Measurements from ENCODE around the gene RRAGA. TPM values are rescaled to one million over a fixed set of nuclear protein-coding genes. Genes with fewer than 3 reads are reported as not detected.

RRAGA gene
- total RNA-seq, 1 experiment from 2014 or later: 56.4 TPM

GRCh38 chr9:19085295-19085694, 36.1 kb downstream of the RRAGA start:
- Histone ChIP-seq H3K4ac (ENCODE audit: low read depth, low read length) (no peak overlapping the region), H2BK120ac (ENCODE audit: low read depth, low read length, poor library complexity, severe bottlenecking) (no peak overlapping the region), H3K23ac (ENCODE audit: insufficient read length, low read depth, low read length) (no peak overlapping the region), H3K56ac (ENCODE audit: insufficient read length, low read depth, low read length) (no peak overlapping the region), H3K27ac (ENCODE audit: insufficient read length, low read depth, low read length) (no peak overlapping the region), H3K18ac (ENCODE audit: insufficient read length, low read depth, low read length) (no peak overlapping the region), H4K20me1 (ENCODE audit: control insufficient read depth, insufficient read depth, insufficient read length) (no peaks in the 10 kb centered on the region), H3K79me1 (ENCODE audit: insufficient read depth, low read depth, low read length, poor library complexity, severe bottlenecking) (no peaks in the 10 kb centered on the region), H3K4me1 (ENCODE audit: insufficient read depth, low read length) (no peaks in the 10 kb centered on the region), H2BK20ac (ENCODE audit: low read depth, low read length, poor library complexity, severe bottlenecking) (no peak overlapping the region), H2BK5ac (ENCODE audit: insufficient read length, low read length) (no peak overlapping the region), H3K27me3 (ENCODE audit: insufficient read depth, low read length) (no peaks in the 10 kb centered on the region), H4K91ac (ENCODE audit: insufficient read length, low read depth, low read length) (no peak overlapping the region), H4K5ac (ENCODE audit: insufficient read length, low read depth, low read length) (no peak overlapping the region), H3T11ph (ENCODE audit: low read length) (no peak overlapping the region), H2AFZ (ENCODE audit: low read length) (no peak overlapping the region), H4K8ac (replicated peaks; ENCODE audit: insufficient read length, low read depth, low read length) (no peak overlapping the region), H2AK5ac (ENCODE audit: insufficient read length, low read length) (no peak overlapping the region), H3K14ac (ENCODE audit: insufficient read depth, low read length) (no peak overlapping the region), H2BK15ac (ENCODE audit: low read depth, low read length) (no peak overlapping the region), H3K9me3 (ENCODE audit: control insufficient read depth, low read depth, low read length) (no peaks in the 10 kb centered on the region), H2BK12ac (ENCODE audit: insufficient read length, low read depth, low read length) (no peak overlapping the region), H3K4me2 (ENCODE audit: insufficient read depth, insufficient read length, low read length) (no peak overlapping the region), H3K79me2 (ENCODE audit: insufficient read depth, low read length) (no peaks in the 10 kb centered on the region), H3K9ac (ENCODE audit: extremely low read depth, insufficient read length, low read length) (no peak overlapping the region), H3K23me2 (ENCODE audit: insufficient read length, low read depth, low read length, poor library complexity, severe bottlenecking) (no peaks in the 10 kb centered on the region)
- Mint-ChIP-seq H3K4me3 (no peak overlapping the region), H3K27ac (no peak overlapping the region), H3K36me3 (ENCODE audit: insufficient read depth in 1 of 3, low read depth in 3 of 3) (peaks cover 30 to 78% (median 58%) of the 10 kb centered on the region in 3 experiments), H3K27me3 (ENCODE audit: low read depth) (no peaks in the 10 kb centered on the region), H3K4me1 (no peaks in the 10 kb centered on the region), H3K9me3 (no peaks in the 10 kb centered on the region)
- TF ChIP-seq, protein P1, sequence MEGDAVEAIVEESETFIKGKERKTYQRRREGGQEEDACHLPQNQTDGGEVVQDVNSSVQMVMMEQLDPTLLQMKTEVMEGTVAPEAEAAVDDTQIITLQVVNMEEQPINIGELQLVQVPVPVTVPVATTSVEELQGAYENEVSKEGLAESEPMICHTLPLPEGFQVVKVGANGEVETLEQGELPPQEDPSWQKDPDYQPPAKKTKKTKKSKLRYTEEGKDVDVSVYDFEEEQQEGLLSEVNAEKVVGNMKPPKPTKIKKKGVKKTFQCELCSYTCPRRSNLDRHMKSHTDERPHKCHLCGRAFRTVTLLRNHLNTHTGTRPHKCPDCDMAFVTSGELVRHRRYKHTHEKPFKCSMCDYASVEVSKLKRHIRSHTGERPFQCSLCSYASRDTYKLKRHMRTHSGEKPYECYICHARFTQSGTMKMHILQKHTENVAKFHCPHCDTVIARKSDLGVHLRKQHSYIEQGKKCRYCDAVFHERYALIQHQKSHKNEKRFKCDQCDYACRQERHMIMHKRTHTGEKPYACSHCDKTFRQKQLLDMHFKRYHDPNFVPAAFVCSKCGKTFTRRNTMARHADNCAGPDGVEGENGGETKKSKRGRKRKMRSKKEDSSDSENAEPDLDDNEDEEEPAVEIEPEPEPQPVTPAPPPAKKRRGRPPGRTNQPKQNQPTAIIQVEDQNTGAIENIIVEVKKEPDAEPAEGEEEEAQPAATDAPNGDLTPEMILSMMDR (conservative IDR thresholded peaks at IDR 0.05): peak; percentile 72
- WGBS (ENCODE audit: extremely low coverage, insufficient read length, low lambda C conversion rate): no CpG with 5 or more reads among the region's 2 CpGs
- DNase-seq: no peak

Data from H9 (cell line).